ENCODE measurements around the gene GSS. TPM values are rescaled to one million over a fixed set of nuclear protein-coding genes. Genes with fewer than 3 reads are reported as not detected.
"Not testable (repeated sequence)": the region's sequence is repeated elsewhere in the genome, so short reads cannot be mapped to it uniquely, and the experiment has no call there.

The GSS gene
- total RNA-seq, 1 experiment from 2014 or later = 121 TPM

DNA sequence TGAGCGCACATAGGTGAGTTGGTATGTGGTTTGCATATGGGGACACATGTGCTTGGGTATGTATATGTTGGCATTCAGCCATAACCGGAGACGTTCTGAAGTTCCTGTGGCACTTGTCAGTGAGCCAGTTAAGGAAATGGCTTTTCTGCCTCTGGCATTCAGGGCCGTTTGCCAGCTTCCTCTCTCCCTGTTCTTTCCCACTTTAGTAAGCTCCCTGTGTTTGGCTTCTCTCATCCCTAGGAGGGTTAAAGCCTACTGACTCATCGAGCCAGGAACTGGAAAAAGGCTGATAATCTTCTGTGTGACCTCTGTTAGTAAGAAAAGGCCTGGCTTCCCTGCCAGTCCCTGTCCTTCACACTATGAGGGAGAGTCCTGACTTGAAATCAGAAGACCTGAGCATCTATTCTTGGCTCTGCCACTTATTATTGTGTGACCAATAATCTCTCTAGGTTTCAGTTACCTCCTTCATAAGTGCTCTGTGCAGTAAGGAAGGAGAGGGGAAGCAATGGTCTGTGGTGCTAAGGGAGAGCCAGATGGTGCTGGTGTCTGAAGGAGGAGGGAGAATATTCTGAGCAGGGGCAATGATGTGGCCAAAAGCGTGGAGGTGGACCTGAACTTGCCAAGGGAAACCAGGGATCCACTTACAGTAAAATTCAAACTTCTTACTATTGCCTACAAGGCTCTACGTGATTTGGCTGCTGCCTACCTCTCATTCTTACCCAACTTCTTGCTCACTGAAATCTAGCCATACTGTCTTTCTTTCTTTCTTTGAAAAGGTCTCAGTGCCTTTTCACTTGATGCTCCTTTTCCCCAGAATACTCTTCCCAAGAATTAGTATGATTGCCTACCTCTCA lies 47.8 kb downstream of the GSS start:
- peak; percentile 100 for DNase-seq (ENCODE audit: low read depth)

DNA sequence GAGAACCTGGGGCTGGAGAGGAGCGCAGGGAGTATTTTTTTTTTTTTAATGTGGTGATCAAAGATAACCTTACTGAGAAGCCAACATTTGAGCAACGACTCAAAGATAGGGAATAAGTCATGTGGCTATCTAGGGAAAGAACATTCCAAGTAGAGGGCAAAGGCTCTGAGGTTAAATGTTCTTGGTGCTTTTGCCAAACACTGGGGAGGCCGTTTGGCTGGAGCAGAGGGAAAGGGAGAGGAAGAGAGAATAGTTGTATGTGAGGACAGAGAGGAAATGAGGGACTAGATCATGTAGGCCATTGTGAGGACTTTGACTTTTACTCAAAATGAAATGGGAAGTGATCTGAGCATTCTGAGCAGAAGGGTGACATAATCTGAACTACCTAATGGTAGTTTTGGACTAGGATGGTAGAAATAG lies 51.4 kb downstream of the GSS start:
- no peak for DNase-seq (ENCODE audit: low read depth)

DNA sequence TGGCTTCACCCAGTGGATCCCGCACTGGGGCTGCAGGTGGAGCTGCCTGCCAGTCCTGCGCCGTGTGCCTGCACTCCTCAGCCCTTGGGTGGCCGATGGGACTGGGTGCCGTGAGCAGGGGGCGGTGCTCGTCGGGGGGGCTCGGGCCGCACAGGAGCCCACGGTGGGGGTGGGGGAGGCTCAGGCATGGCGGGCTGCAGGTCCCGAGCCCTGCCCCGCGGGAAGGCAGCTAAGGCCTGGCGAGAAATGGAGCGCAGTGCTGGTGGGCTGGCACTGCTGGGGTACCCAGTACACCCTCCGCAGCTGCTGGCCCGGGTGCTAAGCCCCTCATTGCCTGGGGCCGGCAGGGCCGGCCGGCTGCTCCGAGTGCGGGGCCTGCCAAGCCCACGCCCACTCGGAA lies 56.9 kb downstream of the GSS start:
- not testable (repeated sequence) for DNase-seq (ENCODE audit: low read depth)

DNA sequence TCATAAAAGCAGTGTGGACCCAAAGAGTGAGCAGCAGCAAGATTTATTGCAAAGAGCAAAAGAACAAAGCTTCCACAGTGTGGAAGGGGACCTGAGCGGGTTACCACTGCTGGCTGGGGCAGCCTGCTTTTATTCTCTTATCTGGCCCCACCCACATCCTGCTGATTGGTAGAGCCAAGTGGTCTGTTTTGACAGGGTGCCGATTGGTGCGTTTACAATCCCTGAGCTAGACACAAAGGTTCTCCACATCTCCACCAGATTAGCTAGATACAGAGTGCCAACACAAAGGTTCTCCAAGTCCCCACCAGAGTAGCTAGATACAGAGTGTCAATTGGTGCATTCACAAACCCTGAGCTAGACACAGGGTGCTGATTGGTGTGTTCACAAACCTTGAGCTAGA lies 57.5 kb downstream of the GSS start:
- DNase-seq (ENCODE audit: low read depth) = not testable (repeated sequence)

DNA sequence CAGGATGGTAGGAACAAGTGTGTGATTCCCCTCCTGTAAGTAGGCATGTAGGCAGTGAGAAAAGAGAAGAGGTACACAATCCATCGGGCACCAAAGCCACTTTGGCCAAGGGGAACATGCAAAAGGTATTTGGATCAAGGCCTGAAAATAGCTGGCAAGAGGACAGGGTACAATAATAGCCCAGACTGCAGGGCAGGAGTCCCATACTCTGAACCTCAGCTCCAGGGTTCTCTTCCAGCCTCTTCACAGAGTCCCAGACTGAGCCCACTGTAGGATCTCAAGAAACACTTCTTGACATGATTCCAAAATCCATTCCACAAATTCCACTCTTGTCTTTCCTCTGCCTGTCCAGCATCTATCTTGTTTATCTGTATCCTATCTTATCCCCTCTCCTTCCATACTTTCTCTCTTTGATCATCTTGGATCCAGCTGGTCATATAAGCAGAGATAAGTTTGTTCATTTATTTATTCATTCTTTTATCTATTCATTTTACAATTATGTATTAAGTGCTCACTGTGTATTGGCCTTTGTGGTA lies 59.5 kb downstream of the GSS start:
- DNase-seq (ENCODE audit: low read depth) = no peak

DNA sequence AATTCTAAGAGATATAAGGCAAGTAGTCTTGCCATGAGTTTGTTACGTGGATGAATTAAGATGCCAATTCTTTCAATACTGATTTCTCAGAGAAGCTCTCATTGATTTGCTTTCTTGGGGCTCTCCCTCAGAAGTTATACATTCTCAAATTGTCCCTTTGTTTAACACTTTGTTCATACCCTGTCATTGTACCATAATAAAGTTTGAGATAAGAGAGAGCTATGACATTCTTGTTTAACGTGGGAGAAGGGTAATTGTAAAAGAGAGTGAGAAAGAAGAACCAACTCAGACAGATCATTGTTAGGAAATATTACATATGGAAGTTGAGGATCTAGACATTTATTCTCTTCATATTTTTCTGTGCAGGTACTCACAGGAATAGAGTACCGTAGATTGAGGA lies 60.1 kb downstream of the GSS start:
- DNase-seq (ENCODE audit: low read depth) = no peak

DNA sequence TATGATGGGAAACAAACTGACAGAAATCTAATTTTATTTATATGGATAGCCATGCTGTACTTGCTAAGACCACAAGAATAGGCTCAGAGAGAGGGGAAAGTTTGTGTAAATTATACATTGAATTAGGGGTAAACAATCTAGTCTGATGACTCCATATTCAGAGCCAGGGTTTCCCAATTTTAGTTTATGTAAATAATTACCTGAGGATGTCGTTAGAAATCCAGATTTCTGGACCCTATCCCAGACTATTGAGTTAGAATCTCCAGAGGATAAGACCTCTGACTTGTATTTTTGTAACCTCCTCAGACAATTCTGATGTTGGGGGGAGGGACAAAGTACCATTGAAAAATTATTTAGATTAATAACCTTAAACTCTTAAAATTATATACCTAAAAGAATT lies 60.9 kb downstream of the GSS start:
- no peak for DNase-seq (ENCODE audit: low read depth)

DNA sequence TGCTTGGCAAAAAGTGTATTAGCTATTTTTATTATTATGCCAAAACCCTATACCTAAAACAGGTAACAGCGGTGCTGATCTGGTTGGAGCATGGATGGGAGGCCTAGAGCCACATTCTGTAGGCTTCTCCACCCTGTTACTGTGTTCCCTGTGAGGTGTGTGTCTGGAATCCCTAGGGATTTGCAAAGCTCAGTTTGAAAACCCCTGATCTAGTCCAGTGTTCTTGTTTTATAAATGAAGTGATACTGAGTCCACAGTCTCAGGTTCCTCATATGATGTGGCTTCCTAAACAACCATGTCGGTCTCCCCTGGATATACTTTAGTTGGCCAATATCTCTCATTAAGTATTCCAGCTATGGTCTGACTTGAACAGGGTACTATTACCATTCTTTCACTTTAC lies 62.9 kb downstream of the GSS start:
- DNase-seq (ENCODE audit: low read depth) = no peak

DNA sequence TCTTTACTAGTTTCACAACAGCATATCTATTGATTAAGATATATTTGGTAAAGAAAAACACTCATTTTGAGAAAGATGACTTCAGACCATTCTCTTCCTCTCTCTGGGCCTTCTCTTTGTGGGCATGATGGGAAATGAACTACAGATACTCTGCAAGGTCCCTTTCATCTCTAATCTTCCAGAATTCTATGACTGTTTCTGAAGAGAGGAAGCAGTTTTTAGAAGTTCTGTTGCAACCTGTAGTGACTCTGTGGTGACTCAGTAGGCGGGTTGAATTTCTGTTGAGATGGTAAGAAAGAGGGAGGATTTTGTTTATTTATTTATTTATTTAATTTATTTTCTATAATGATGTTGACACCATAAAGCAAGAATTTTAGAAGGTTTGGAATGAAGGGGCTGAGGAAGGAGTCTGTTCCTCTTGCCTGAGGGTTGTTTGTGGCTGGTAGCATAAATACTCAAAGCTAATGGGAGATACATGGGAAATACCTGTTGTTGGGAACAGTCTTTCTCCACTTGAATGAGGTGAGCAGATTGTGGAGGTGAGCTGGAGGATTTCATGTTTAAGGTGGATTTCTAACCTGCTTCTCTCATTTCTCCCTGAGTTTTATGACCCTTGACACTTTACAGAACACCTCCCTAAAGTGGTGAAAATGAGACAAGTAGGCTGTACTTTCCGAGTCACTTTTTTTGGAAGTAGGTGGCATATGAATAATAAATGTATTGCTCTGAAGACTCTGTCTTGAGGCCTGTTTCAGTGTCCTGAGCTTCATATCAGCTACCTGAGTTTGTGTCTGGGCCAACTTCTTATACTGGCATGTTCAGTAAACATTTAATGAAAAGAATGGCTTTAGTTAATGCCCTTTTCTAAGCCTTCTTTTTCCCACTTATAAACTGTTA lies 64.2 kb downstream of the GSS start:
- DNase-seq (ENCODE audit: low read depth) = peak; percentile 84

DNA sequence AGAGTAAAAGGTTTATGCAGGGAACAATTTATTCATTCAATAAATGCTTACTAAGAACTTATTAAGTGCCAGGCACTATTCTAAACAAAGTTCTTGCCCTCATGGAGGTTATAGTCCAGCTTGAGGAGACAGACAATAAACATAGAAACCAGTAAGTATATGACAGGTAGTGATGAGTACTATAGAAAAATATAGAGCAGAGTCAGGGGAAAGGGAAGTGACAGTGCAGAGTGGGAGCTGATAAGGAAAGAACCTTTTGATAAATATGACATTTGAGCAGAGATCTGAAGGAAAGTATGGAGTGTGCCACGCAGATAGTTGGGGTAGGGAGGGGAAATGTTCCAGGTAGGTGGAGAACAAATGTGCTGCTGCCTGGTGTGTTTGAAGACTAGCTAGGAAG lies 67.1 kb downstream of the GSS start:
- no peak for DNase-seq (ENCODE audit: low read depth)

DNA sequence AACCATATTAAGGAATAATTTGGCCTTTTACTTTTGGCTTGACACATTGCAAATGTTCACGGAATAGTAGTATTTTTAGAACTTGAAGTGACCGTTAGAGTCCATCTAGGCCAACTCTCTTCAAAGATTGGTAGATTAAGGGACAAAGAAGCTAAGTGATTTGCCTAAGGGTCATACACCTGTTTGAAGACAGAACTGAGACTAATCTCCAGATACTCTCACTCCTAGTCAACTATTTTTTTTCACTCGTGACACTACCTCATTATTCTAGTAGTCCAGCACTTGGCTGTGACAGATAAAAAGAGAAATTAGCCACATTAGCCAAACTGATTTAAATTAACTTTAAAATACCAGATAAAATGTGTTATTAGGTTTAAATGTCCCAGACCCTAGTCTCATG lies 68.6 kb downstream of the GSS start:
- no peak for DNase-seq (ENCODE audit: low read depth)

DNA sequence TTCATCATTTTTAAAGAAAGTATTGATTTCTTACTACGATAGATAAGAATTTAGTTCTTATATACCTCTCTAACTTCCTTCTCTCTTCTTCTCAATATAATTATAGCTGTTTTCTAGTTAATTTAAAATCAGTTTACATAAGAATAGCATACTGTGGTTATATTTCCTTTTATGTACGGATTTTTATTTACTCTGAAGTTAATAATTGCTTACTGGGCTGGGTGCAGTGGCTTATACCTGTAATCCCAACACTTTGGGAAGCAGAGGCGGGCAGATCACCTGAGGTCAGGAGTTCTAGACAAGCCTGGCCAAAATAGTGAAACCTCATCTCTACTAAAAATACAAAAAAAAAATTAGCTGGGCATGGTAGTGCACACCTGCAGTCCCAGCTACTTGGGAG lies 69.5 kb downstream of the GSS start:
- no peak for DNase-seq (ENCODE audit: low read depth)

DNA sequence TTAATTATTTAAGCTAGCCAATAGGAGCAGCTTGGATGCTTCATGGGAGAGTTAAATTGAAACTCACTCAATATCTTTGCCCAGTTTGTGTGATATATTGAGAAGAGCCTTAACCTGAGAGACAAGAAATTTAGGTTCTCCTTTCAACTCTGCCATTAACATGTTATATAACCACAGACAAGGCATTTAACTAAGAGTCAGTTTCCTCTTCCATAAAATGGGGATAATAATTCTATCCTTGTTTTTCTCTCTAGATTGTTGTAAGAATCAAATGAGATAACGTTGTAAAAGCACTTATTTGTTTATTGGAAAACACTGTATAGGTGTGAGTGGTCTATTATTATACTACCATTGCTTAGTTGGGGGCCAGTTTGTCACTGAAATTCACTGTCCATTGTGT lies 71.3 kb downstream of the GSS start:
- DNase-seq (ENCODE audit: low read depth) = no peak

DNA sequence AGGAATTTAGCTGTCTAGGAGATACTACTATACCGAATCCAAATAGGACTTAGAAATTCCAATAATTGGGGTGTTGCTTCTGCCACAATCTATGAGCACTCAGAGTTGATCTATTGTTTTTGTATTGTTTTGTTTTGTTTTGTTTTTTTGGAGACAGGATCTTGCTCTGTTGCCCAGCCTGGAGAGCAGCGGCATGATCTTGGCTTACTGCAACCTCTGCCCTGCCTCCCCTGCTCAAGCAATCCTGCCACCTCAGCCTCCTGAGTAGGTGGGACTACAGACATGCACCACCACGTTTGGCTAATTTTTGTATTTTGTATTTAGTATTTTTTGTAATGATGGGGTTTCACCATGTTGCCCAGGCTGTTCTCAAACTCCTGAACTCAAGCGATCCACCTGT lies 71.8 kb downstream of the GSS start:
- DNase-seq (ENCODE audit: low read depth) = no peak

DNA sequence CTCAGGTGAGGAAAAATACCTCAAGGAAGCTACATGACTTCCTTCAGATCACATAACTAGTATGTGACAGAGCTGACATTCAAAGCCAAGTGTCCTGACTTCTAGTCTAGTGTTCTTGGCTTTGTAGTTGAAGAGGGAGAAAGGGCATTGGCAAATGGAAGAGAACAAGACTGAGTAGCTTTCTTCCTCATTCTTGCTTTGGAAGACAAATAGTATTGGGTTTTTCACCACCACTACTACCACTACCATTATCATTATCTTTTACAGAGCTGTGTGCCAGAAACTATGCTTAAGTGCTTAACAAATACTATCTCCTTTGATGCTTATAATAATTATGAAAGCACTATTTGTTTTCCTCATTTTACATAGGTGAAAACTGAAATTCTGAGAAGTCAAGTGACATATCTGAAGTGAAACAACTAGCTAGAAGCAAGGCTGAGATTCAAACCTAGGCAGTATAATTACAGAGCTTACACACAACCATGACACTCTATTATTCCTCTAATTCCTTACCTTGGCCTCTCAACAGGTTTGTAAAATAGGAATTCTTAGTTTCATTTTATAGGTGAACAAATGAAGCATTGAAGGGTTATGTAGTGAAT lies 72.4 kb downstream of the GSS start:
- DNase-seq (ENCODE audit: low read depth) = no peak

DNA sequence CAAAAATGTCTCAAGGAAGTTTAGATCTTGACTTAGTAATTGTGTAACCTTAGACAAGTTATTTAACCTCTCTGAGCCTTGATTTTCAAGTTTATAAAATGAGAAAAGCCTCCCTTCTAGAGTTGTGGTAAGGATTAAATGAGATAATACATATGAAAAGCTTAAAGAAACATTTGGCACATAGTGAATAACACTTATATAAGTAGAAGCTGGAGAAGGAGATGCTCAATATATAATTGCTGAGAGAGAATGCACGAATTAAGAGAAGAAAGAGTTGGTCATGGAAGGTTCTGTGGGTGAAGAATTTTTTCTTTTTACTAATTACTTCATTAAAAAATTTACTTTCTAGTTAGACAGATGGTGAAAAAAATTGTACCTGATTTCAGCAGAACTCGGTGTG lies 73.9 kb downstream of the GSS start:
- DNase-seq (ENCODE audit: low read depth) = no peak

DNA sequence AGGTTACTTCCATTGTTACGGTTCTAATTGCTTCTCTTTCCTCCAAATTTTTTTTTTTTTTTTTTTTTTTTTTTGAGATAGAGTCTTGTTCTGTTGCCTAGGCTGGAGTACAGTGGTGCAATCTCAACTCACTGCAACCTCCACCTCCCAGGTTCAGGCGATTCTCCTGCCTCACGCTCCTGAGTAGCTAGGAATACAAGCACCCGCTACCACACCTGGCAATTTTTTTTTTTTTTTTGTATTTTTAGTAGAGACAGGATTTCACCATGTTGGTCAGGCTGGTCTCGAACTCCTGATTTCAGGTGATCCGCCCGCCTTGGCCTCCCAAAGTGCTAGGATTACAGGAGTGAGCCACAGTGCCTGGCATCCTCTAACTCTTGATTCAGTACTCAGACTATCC lies 74.6 kb downstream of the GSS start:
- not testable (repeated sequence) for DNase-seq (ENCODE audit: low read depth)

DNA sequence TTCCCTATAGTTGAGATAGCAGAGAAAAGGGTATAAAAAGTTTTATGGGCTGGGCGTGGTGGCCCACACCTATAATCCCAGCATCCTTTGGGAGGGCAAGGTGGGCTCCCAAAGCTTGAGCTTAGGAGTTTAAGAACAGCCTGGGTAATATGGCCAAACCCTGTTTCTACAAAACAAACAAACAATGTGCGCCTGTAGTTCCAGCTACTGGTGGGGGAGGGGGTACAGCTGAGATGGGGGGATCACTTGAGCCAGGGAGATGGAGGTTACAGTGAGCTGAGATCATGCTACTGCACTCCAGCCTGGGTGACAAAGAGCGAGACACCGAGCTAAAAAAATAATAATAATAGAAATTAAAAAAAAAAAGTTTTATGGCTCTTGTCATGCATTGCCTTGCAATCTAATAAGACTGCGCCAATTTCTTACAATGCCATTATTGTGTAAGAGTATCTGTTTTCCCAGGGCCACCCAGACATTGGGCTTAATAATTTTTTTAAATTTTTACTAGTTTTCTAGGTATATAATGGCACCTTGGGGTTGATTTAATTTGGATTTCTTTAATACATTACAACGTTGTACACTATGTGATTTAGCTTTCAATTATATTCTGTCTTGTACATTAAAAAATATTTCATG lies 75.3 kb downstream of the GSS start:
- no peak for DNase-seq (ENCODE audit: low read depth)
